T-helper 2 cell treated with Interferon-gamma antibody and Interleukin-4, amounts not matched to agents 100 ng/mL and 5 ng/mL, for 36 hours (primary cell): ENCODE data around the gene CSNK2B. TPM values are rescaled to one million over a fixed set of nuclear protein-coding genes. Genes with fewer than 3 reads are reported as not detected.
"Not testable (repeated sequence)": the region's sequence is repeated elsewhere in the genome, so short reads cannot be mapped to it uniquely, and the experiment has no call there.

Experiments
- intact Hi-C: fragments of 100-400 bp; cut with micrococcal nuclease; formaldehyde crosslinking; loops from one replicate; pipeline ENCODE4 v1.15.1; 2023
- total RNA-seq: library from RNA; stranded (reverse); gene quantifications from 2 replicates; pipeline ENCODE4 v1.2.3, GENCODE V29; 2022

Gene CSNK2B
- total RNA-seq, 1 donor from 2014 or later, result 220 TPM

DNA sequence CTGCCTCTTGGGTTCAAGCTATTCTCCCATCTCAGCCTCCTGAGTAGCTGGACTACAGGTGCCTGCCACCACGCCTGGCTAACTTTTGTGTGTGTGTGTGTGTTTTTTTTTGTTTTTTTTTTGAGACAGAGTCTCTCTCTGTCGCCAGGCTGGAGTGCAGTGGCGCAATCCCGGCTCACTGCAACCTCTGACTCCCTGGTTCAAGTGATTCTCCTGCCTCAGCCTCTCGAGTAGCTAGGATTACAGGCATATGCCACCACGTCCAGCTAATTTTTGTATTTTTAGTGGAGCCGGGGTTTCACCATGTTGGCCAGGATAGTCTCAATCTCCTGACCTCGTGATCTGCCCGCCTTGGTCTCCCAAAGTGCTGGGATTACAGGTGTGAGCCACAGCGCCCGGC, 43.3 kb downstream of the CSNK2B start:
- intact Hi-C loops, result not testable (repeated sequence)

DNA sequence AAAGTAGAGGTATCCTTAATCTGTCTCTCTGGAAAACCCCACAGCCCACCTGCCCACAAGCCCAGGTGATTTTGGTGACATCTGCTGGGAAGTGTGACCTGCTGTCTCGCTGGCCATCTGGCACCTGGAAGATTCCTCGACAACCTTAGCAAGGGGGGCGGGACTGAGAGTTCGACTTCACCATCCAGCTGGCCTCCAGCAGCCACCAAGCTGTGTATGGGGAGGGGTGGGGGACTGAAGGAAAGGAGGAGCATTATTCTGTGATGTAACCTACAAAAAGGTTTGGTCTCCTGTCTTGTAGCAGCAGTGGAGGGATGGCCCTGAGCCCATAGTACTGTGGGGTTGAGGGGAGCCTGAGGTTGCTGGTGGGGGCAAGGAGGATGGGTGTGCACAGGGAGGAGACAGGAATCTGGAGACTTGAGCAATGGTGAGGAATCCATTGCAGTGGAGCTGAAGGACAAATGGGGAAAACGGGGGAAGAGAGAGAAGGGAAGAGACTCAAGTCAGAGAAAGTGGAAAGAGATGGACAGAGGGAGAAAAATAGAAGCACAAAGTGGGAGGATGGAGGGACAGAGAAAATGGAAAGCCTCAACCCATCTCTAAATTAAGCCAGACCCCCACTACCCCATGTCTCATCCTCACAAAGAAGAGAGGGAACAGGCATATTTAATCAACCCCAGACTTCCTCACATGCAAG, 44.8 kb downstream of the CSNK2B start:
- intact Hi-C loops, result no loop called here

DNA sequence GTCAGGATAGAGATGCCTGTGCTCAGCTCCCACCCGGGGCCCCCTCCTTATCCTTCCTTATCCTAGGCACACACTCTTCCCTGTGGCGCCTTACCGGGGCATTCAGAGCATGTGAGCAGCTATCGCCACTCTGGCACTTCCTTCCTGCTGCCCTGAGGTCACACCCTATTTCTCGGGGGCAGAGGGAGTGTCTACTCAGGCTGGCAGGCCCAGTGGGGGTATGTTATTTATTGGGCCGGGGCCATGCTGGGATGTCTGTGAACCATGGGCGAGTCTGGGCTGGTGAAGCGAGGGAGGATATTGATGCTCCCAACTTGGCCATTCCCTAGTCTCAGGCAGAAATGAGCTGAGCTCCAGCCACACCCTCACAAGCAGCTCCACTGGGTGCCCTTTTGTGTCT, 45.4 kb downstream of the CSNK2B start:
- intact Hi-C loops, result no loop called here

DNA sequence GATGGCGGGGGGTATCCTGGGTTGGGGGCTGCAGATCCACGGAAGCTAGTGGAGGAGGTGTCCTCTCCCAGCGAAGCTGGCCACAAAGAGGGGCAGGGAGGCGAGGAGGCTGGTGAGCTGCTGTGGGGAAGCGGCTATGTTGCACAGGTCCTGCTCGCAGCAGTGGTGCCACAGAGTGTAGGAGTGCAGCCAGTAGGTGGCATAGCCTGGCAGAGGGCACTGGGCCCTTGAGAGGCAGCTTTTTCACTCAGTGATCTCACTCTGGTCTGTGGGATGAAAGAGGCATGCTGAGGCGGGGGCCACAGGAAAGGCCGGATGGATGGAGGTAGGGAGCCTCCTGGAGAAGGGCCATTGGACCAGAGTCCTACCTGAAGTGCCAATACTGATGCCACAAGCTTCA, 46.4 kb downstream of the CSNK2B start:
- intact Hi-C loops, result no loop called here

DNA sequence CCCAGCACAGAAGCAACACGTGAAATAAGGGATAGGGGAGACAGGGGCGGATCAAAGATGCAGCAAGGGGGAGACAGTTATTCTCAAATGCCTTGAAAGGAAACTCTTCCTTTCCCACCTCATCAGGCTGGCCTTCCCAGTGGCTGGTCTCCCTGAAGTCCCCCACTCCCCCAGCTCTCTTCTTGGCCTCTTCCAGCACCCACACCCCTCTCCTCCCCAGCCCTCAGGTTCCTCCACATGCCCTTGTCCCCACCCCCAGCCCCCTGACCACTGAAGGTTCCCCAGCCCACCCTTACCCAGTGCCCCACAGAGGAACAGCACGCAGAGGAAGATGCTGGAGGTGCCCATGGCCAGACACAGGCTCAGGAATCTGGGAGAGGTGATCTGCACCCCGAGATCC, 47.6 kb downstream of the CSNK2B start:
- intact Hi-C loops, result no loop called here

DNA sequence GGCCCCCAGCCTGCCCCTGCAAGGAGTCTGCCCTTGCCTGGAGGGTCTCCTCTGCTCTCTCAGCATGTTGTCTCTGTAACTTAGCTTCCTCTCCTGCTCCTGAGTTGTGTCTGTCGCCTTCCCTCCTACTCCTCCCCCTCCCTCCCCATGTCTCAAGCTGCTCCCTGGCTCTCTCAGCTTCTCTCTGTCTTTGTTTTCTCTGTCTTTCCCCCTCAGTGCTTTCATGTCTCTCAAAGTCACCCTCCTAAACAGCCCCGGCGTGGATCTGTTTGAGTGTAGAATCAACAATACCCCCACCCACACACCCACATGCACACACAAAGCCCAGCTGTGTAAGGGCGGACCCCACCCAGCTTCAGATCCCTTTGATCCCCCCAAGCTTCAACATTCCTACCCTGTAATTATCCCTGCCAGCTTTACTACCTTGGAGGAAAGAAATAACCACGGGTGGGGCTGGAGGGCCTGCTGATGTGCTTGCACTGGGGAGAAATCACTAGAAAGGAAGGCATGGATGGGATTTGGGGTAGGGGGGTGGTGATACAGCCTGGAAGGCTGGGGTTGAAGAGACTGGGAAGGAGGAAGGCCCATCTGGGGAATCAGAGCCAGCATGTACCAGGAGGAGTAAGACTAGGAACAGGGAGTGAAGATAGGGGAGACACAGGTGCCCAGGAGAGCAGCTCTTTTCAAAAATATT, 48.3 kb downstream of the CSNK2B start:
- intact Hi-C loops, result no loop called here

DNA sequence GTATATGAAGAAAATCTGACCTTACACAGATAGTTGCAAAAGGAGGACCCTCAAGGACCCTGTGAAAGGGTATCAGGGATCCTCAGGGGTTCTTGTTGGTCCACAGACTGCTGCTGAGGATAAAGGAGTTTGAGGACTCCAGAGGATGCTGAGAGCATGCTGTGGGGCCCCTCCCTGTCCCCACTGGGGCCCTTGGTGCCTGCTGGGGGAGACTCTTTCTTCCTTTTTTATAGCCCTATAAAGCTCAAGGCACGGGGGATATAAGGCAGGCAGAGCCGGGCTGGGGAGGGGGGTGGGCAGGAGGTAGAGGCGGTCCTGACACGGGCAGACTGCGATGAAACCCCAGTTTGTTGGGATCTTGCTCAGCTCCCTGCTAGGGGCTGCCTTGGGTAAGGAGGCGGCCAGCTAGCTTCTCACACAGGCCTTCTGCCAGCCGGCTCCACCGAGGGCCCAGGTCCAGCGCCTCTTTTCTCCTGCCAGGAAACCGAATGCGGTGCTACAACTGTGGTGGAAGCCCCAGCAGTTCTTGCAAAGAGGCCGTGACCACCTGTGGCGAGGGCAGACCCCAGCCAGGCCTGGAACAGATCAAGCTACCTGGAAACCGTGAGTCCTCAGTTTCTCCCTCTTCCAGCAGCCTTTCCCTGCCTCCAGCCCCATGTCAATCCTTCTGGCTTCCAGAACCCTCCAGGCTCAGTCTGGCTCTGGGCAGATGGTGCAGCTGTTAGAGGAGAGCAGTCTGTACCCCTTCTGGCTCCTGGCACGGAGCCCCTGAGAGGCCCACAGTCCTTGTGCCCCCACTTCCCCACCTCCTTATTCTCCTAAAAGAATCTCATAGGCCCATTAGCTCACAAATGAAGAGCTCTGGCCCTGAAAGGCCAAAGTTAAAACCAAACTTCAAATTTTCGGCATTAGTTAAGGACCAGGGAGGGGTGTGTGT, 49.4 kb downstream of the CSNK2B start, which contains the start of gene LY6G6D:
TSS of gene LY6G6D (plus strand) at position 327 of the 937 bp plus-strand sequence. CDS start at position 335, 8 bp downstream.
- intact Hi-C loops, result no loop called here

DNA sequence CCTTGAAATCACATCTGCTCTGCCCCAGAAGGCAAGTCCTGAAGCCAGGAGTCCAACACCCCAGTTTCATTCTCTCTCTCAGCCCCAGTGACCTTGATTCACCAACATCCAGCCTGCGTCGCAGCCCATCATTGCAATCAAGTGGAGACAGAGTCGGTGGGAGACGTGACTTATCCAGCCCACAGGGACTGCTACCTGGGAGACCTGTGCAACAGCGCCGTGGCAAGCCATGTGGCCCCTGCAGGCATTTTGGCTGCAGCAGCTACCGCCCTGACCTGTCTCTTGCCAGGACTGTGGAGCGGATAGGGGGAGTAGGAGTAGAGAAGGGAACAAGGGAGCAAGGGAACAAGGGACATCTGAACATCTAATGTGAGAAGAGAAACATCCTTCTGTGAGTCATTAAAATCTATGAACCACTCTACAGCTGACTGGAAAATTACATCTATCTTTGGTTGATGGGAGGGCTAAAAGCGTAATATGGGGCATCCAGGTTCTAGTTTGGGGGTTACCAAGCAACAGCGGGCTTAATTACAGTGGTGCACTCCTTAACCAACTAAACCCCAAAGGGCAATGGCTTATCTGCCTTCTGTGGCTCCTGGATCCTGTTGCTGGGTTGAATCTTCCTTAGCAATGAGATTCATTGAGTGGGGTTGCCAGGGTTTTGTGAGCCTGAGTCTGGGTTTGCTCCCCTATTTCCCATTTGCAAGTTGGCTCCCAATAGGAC, 51.8 kb downstream of the CSNK2B start:
- intact Hi-C loops, result no loop called here

DNA sequence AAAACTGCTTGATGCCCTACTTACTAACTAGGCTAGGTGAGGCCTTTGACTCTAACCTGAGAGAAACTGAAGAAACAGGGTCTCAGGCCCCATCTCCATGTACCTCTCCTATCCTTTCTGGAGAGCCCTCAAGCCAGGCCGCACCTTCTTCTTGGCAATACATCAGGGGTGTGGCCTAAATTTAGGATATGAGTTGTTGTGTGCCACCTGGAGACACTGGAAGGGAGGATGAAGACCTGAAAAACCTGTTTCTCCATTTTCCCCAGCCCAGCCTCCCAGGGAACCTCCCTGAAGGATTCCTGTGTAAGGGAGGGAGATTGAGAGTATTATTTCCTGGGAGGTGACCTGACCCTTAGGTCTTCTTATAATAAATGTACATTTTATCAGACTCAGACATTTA, 52.4 kb downstream of the CSNK2B start:
- intact Hi-C loops, result no loop called here

DNA sequence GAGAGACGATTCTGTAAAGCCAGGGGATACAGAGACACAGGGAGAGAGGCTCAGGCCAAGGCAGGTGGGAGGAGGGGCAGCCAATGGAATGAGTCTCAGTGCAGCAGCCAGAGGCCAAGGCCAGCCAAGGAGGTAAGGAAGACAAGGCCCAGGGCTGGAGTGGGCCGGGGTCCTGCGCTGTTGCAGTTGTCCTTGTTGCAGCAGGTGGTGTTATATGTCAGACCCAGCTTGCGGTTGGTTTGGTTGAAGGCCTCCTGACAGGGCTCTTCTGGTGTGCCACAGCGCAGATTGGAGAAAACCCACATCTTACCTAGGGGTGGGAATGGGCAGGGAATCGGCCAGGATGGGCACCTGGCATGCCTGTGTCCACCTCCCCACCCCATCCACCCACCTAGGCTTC, 53.1 kb downstream of the CSNK2B start:
- intact Hi-C loops, result no loop called here

Other genes with a start within 250 kb of the CSNK2B start
- gene MICB, start 167.9 kb upstream of the CSNK2B start, total RNA-seq, result 51.2 and 54.9 TPM in 2 replicates
- not detected in 2 replicates for gene MCCD1, start 137.1 kb upstream of the CSNK2B start, total RNA-seq
- 431 and 439 TPM in 2 replicates for gene DDX39B, start 124.1 kb upstream of the CSNK2B start, total RNA-seq
- 1.3 and 1.7 TPM in 2 replicates for gene ATP6V1G2, start 119.5 kb upstream of the CSNK2B start, total RNA-seq
- 14.3 and 16.3 TPM in 2 replicates for gene NFKBIL1, start 118.5 kb upstream of the CSNK2B start, total RNA-seq
- 29.4 and 30.0 TPM in 2 replicates for gene LTA, start 93.8 kb upstream of the CSNK2B start, total RNA-seq
- gene TNF, start 90.5 kb upstream of the CSNK2B start, total RNA-seq, result 45.3 and 45.8 TPM in 2 replicates
- gene LTB, start 83.7 kb upstream of the CSNK2B start, total RNA-seq, result 767 and 782 TPM in 2 replicates
- gene LST1, start 79.8 kb upstream of the CSNK2B start, total RNA-seq, result 29.8 and 33.1 TPM in 2 replicates
- gene NCR3, start 73.1 kb upstream of the CSNK2B start, total RNA-seq, result 72.4 and 75.5 TPM in 2 replicates
- 67.9 and 70.2 TPM in 2 replicates for gene AIF1, start 50.8 kb upstream of the CSNK2B start, total RNA-seq
- 236 and 240 TPM in 2 replicates for gene PRRC2A, start 45.4 kb upstream of the CSNK2B start, total RNA-seq
- 266 and 270 TPM in 2 replicates for gene BAG6, start 13.4 kb upstream of the CSNK2B start, total RNA-seq
- gene APOM, start 10.2 kb upstream of the CSNK2B start, total RNA-seq, result 3.0 TPM in 2 replicates
- gene C6orf47, start 5.3 kb upstream of the CSNK2B start, total RNA-seq, result 20.8 and 21.6 TPM in 2 replicates
- gene GPANK1, start 1.1 kb upstream of the CSNK2B start, total RNA-seq, result 29.2 and 31.4 TPM in 2 replicates
- 27.9 and 32.1 TPM in 2 replicates for gene LY6G5B, start 3.9 kb downstream of the CSNK2B start, total RNA-seq
- 4.2 and 5.4 TPM in 2 replicates for gene LY6G5C, start 15.0 kb downstream of the CSNK2B start, total RNA-seq
- 53.8 and 54.9 TPM in 2 replicates for gene ABHD16A, start 37.2 kb downstream of the CSNK2B start, total RNA-seq
- gene LY6G6F, start 40.8 kb downstream of the CSNK2B start, total RNA-seq, result 0.34 TPM in 1 of 2 replicates, not detected in the other
- gene LY6G6D, start 49.3 kb downstream of the CSNK2B start, total RNA-seq, result not detected in 2 replicates
- gene LY6G6C, start 55.7 kb downstream of the CSNK2B start, total RNA-seq, result 0.25 TPM in 1 of 2 replicates, not detected in the other
- gene MPIG6B, start 57.3 kb downstream of the CSNK2B start, total RNA-seq, result not detected in 2 replicates
- 12.2 and 15.5 TPM in 2 replicates for gene DDAH2, start 63.2 kb downstream of the CSNK2B start, total RNA-seq
- 590 and 596 TPM in 2 replicates for gene CLIC1, start 70.5 kb downstream of the CSNK2B start, total RNA-seq
- 75.2 and 76.5 TPM in 2 replicates for gene MSH5, start 73.9 kb downstream of the CSNK2B start, total RNA-seq
- 16.6 and 20.2 TPM in 2 replicates for gene SAPCD1, start 96.6 kb downstream of the CSNK2B start, total RNA-seq
- 4.6 and 4.9 TPM in 2 replicates for gene VWA7, start 111.2 kb downstream of the CSNK2B start, total RNA-seq
- 124 TPM in 2 replicates for gene VARS1, start 129.7 kb downstream of the CSNK2B start, total RNA-seq
- gene LSM2, start 140.9 kb downstream of the CSNK2B start, total RNA-seq, result 101 and 104 TPM in 2 replicates
- gene HSPA1L, start 149.2 kb downstream of the CSNK2B start, total RNA-seq, result 2.6 and 2.8 TPM in 2 replicates
- gene HSPA1A, start 149.5 kb downstream of the CSNK2B start, total RNA-seq, result 117 and 120 TPM in 2 replicates
- 83.9 and 85.5 TPM in 2 replicates for gene HSPA1B, start 161.7 kb downstream of the CSNK2B start, total RNA-seq
- gene NEU1, start 196.7 kb downstream of the CSNK2B start, total RNA-seq, result 14.6 and 15.4 TPM in 2 replicates
- gene SLC44A4, start 212.9 kb downstream of the CSNK2B start, total RNA-seq, result not detected in 2 replicates
- gene EHMT2, start 231.6 kb downstream of the CSNK2B start, total RNA-seq, result 70.9 and 73.1 TPM in 2 replicates
- 2.8 TPM in 2 replicates for gene ZBTB12, start 236.0 kb downstream of the CSNK2B start, total RNA-seq